ENCODE results near the gene MFSD1. TPM values are rescaled to one million over a fixed set of nuclear protein-coding genes. Genes with fewer than 3 reads are reported as not detected.

Gene MFSD1
- total and polyA plus RNA-seq, 2 experiments from 2014 or later, result 4.3 to 28.4 TPM

GRCh38 chr3:158785972-158786371 lies 15.9 kb upstream of the MFSD1 start:
- peaks cover 4% of the 10 kb centered on the region; the same call in 2 of the 3 replicates for H3K4me1 Mint-ChIP-seq
- ATAC-seq, result no peak
- H3K27ac ChIP-seq (ENCODE audit: low read depth), result no peak overlapping the region

GRCh38 chr3:158788446-158788845 lies 13.4 kb upstream of the MFSD1 start:
- no peak overlapping the region for H3K27ac Mint-ChIP-seq
- DNase-seq (ENCODE audit: low spot score), result no peak
- TF ChIP-seq NANOG (IDR thresholded peaks at IDR 0.05; ENCODE audit: borderline replicate concordance), result no peak
- no peak for TF ChIP-seq EZH2phosphoT487 (IDR thresholded peaks at IDR 0.05; ENCODE audit: unreplicated experiment)
- TF ChIP-seq CTCF (conservative IDR thresholded peaks at IDR 0.05; ENCODE audit: low read depth in 2 of 2), result no peak
- no peak for TF ChIP-seq REST (IDR thresholded peaks at IDR 0.05; ENCODE audit: unreplicated experiment)
- TF ChIP-seq POLR2AphosphoS5 (IDR thresholded peaks at IDR 0.05; ENCODE audit: low read depth), result no peak
- TF ChIP-seq ZNF331 (CRISPR knock-in tag; IDR thresholded peaks at IDR 0.05; ENCODE audit: low read depth), result no peak
- no peak for TF ChIP-seq JUNB (IDR thresholded peaks at IDR 0.05; ENCODE audit: unreplicated experiment)
- no peak for TF ChIP-seq ZNF462 (CRISPR knock-in tag; IDR thresholded peaks at IDR 0.05)
- TF ChIP-seq CREB1 (CRISPR knock-in tag; IDR thresholded peaks at IDR 0.05; ENCODE audit: low read depth), result no peak
- TF ChIP-seq ZNF114 (CRISPR knock-in tag; IDR thresholded peaks at IDR 0.05), result no peak

More at GRCh38 chr3:158785972-158786371, 15.9 kb upstream of the MFSD1 start:
- Histone ChIP-seq H3K36me3 (ENCODE audit: insufficient read depth) (no peaks in the 10 kb centered on the region), H3K4me3 (no peak overlapping the region), H3F3A (replicated peaks; ENCODE audit: low read depth) (no peaks in the 10 kb centered on the region), H4K20me1 (replicated peaks; ENCODE audit: insufficient read depth) (no peaks in the 10 kb centered on the region; the same call in 1 of the 2 replicates), H3K27me3 (ENCODE audit: insufficient read depth) (no peaks in the 10 kb centered on the region), H3K4me2 (no peak overlapping the region), H3K9me2 (ENCODE audit: insufficient read depth) (no peaks in the 10 kb centered on the region), H2AFZ (no peak overlapping the region), H3K4me1 (ENCODE audit: insufficient read depth) (no peaks in the 10 kb centered on the region), H3K79me2 (replicated peaks; ENCODE audit: insufficient read depth) (no peaks in the 10 kb centered on the region)
- Mint-ChIP-seq H3K4me3 (no peak overlapping the region), H3K27ac (no peak overlapping the region), H3K36me3 (ENCODE audit: low read depth) (no peaks in the 10 kb centered on the region), H3K9me3 (no peaks in the 10 kb centered on the region), H3K27me3 (ENCODE audit: insufficient read depth, low read depth, poor library complexity) (no peaks in the 10 kb centered on the region)
- TF ChIP-seq EZH2 (IDR thresholded peaks at IDR 0.05; ENCODE audit: low read depth, unreplicated experiment) (no peak), ZNF331 (CRISPR knock-in tag; IDR thresholded peaks at IDR 0.05; ENCODE audit: low read depth) (no peak), EZH2phosphoT487 (IDR thresholded peaks at IDR 0.05; ENCODE audit: unreplicated experiment) (no peak), POLR2AphosphoS5 (IDR thresholded peaks at IDR 0.05; ENCODE audit: low read depth) (no peak)
- no peak for DNase-seq (ENCODE audit: low spot score)

More at GRCh38 chr3:158788446-158788845, 13.4 kb upstream of the MFSD1 start:
- Histone ChIP-seq H3K79me2 (replicated peaks; ENCODE audit: insufficient read depth) (no peaks in the 10 kb centered on the region), H3K4me2 (no peak overlapping the region), H3K27me3 (ENCODE audit: insufficient read depth) (no peaks in the 10 kb centered on the region), H3K4me1 (ENCODE audit: insufficient read depth) (no peaks in the 10 kb centered on the region), H3K4me3 (no peak overlapping the region), H4K20me1 (replicated peaks; ENCODE audit: insufficient read depth) (no peaks in the 10 kb centered on the region), H2AFZ (no peak overlapping the region), H3K9me2 (ENCODE audit: insufficient read depth) (no peaks in the 10 kb centered on the region), H3K36me3 (ENCODE audit: insufficient read depth) (no peaks in the 10 kb centered on the region), H3K27ac (ENCODE audit: low read depth) (no peak overlapping the region), H3F3A (replicated peaks; ENCODE audit: low read depth) (no peaks in the 10 kb centered on the region)
- Mint-ChIP-seq H3K9me3 (no peaks in the 10 kb centered on the region), H3K27me3 (ENCODE audit: insufficient read depth, low read depth, poor library complexity) (no peaks in the 10 kb centered on the region), H3K4me1 (peaks cover 8% of the 10 kb centered on the region; the same call in 2 of the 3 replicates), H3K4me3 (no peak overlapping the region), H3K36me3 (ENCODE audit: low read depth) (no peaks in the 10 kb centered on the region)
- no peak for ATAC-seq

Measured in GM23338 (cell line).